HG03103 (cell line): Measurements from ENCODE around the gene B3GNT9.
"Not testable (repeated sequence)": the region's sequence is repeated elsewhere in the genome, so short reads cannot be mapped to it uniquely, and the experiment has no call there.

Experiments used
- ATAC-seq: cut with Tn5 transposase; IDR thresholded peaks from one replicate; pipeline ENCODE4 v1.9.1; 2021; ENCODE audit warnings: low read depth; ENCODE audit not compliant: unreplicated experiment

The B3GNT9 gene

DNA sequence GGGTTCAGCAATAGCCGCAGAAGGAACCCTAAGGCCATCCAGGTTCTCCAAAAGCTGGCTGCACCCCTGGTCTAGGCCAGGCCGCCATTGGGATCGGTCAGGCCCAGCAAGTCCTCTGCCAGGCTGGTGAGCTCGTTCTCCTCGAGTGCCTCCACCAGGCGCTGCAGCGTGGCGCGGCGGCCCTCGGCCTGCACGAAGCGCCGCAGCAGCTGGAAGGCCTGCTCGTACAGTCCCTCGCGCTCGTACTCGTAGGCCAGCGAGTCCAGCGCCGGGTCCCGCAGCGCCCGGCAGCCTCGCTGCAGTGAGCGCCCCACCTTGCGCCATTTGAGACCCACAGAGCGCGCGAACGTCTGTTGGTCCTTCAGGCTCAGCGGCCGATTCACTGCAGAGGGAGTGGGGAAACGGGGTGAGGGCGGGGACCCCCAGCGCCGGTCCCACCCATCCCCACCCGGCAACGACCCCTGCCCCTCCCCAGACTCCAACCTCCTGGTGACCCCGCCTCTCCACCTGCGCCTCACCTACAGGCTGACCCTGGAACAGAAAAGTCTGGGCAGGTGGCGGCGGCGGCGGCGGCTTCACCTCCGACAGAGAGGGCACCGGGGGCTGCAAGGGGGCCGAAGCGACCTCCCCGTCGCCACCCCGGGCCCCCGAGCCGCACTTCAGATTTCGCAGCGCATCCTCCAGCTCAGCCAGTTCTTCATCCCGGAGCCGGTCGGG, 3.9 kb upstream of the B3GNT9 start:
- ATAC-seq = no peak

GRCh38 chr16:67151431-67152097, 766 bp upstream of the B3GNT9 start:
- ATAC-seq = no peak

DNA sequence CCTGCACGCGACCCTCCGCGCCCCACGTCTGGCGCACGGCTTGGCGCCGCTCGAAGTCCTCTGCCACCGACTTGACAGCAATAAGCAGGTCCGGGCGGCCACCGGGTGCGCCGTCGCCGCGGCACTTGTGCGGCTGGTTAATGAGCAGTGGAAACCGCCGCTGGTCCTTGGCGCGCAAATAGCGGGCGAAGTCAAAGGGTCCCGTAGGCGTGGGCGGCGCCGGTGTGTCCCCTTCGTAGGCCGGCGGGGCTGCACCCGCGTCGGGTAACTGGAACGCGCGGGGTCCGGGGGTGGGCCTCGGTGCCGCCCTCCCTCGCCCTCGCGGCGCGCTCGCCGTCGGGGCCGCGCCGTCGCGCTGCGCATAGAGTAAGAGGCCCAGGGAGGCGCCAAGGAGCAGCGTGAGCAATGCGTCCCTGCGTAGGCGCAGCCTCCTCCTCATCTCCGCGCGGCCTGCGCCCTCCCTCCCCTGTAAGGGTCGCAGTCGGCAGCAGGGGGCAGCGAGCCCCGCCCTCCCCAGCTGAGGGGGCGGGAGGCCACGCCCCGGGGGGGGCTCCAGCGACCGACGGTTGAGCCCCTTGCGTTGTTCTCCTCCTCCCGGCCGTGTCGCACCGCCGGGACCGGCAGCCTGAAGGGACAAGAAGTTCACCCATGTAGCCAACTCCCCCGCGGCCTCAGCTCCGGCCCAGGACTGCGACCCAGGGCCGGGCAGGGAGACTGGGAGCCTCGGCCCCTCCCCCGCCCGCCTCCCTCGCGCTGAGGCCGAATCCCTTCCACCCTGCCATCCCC, 558 bp downstream of the B3GNT9 start:
- no peak for ATAC-seq

GRCh38 chr16:67149276-67150046, 1.3 kb downstream of the B3GNT9 start:
- ATAC-seq = no peak

DNA sequence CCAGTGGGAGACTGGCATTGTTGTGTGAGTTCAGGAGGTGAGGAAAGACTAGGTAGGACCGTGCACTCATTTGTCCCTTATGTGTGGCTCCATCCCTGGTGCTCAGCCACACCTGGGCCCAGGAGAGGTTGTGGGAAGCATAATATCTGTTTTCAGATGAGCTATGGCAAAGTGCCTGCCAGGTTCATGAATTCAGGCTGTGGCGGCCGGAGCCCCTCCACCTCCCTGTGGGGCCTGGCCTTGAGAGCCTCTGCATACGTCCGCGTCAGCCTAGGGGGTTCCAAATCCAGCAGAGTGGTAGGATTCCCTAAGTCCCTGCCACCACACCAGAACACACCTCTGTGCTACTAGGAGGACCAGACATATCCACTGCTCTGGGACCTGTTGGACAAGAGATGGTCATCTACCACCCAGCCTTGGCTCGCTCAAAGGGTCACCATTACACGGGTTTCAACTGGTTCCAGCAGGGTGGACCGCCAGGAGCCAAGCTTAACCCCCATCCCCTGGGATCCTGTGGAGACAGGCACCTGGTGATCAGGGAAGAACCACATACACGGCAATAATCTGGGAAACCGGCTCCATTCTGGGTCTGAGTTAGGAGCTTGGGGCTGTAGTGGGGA, 2.0 kb downstream of the B3GNT9 start:
- no peak for ATAC-seq

GRCh38 chr16:67148221-67148620, 2.6 kb downstream of the B3GNT9 start:
- no peak for ATAC-seq

GRCh38 chr16:67147437-67148140, 3.2 kb downstream of the B3GNT9 start:
- ATAC-seq = no peak

- no peak for ATAC-seq
Observed at GRCh38 chr16:67146523-67147357, 4.1 kb downstream of the B3GNT9 start.

DNA sequence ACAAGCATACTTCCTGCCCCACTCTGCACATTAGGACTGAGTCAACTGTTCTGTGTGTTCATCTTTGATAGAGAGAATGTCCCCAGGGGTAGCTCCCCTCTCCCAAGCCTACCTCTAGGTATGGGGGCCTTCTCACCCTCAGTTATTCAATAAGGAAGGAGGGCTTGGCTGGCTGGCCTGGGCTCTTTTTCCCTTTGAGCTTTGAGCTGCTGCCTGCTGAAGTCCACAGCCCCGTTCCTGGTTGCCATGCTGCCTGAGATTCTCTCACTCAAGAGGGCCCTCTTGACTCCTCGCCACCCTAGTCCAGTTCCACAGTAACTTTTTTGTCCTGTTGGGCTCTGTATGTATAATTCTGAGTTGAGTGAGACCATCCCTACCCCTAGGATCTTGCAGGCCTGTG, 5.1 kb downstream of the B3GNT9 start:
- ATAC-seq = no peak

DNA sequence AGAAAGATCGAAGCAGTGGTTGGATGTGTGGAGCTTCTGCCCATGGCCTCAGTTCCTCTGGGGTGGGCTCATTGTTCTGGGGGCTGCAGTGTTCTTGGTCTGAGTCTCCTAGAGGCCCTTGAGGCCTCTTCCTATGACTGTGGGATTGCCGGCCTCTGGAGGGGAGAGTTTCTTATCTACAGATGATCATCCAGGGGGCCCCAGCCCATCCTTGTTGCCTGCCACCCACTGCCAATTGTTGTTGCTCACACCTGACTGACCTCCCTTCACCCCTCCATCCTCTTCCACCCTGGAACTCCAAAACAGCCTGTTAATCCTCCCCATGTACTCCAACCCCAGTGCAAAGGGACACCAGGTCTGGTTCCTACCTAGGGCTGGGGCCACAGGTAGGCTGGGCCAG, 5.9 kb downstream of the B3GNT9 start:
- ATAC-seq = no peak

DNA sequence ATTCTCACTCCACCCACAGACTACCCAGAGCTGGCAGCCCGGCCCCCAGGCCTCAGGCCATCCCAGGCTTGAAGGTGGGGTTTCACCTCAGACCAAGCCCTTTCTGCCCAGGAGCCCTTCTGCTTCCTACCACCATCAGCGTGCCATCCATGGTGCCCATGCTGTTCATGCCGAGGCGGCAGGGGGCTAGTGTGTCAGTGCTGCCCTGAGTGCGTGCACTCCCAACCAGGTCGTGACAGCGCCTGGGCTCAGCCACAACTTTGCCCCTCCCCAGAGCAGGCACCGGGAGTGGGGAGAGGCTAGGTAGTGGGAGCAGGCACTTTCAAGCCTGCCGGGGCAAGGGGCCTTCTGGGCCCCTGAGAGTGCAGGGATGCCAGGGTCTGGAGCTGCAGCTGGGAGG, 8.5 kb downstream of the B3GNT9 start:
- ATAC-seq = no peak

GRCh38 chr16:67141391-67141790, 9.4 kb downstream of the B3GNT9 start:
- ATAC-seq = no peak

DNA sequence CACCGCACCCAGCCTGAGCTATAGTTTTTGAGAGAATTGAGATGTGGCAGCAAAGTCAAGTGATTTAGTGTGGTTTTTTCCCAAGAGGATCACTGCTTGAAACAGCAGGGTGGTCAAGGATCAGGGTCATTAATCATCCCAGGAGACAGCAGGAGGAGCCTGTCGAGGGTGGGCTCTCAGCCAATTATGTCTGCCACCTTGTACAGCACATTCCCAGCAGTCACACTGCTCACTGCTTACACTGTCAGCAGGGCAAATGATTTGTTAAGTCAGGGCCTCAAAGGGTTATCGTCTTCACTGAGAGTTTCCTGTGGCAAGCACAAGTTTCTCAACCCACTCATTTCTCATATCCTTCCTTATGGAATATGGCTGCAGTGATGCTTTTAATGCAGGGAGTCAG, 13.2 kb downstream of the B3GNT9 start:
- ATAC-seq = no peak

GRCh38 chr16:67129422-67129821, 21.4 kb downstream of the B3GNT9 start:
- no peak for ATAC-seq

DNA sequence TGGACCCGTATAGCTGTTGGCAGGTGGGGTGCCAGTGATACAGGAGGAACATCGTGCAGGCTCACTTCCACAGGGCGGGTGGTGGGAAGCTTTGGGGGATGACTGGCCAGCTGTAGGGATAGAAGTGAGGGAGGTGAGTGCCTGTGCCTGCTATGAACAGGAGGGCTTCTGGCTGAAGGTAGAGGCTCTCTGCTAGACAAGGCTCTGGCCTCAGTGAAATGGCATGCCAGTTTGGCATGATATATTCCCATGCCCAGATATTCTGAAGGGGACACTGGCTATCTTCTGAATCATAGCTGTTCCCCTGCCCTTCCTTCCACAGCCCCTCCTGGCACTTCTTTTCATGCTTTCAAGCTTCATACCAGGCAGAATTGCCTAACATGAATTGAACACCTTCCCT, 21.9 kb downstream of the B3GNT9 start:
- no peak for ATAC-seq

DNA sequence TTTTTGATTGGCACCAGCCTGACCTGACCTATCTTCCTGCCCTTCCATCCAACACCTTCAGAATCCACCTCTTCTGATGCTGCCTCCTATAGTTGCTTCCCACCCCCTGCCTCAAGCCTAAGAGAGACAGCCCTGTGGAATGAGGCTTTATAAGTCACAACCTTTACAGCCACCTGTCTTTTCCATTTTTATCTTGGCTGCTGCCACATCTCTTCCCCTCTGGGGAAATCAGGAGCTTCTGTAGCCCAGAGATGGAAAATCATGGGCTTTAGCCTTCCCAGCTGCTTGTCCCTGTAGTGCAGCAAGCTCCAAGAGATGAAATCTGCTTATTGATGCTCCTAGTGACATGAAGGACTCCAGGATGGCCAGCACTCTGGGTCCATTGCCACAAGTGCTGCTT, 22.4 kb downstream of the B3GNT9 start:
- ATAC-seq = no peak

- not testable (repeated sequence) for ATAC-seq
Observed at GRCh38 chr16:67122799-67123198, 28.0 kb downstream of the B3GNT9 start.

GRCh38 chr16:67120025-67120424, 30.8 kb downstream of the B3GNT9 start:
- no peak for ATAC-seq

DNA sequence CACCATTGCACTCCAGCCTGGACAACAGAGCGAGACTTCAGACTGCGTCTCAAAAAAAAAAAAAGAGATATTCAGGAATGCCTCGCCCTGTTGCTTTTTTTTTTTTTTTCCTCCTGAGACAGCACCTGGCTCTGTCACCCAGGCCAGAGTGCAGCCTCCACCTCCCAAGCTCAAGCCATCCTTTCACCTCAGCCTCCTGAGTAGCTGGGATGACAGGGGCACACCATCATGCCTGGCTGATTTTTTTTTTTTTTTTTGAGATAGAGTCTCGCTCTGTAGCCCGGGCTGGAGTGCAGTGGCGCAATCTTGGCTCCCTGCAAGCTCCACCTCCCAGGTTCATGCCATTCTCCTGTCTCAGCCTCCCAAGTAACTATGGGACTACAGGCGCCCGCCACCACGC, 33.1 kb downstream of the B3GNT9 start:
- no peak for ATAC-seq
